Heart left ventricle (tissue), 13 donors: ENCODE results near the gene ITGB6.

ENCODE experiments used
- POLR2A ChIP-seq, 2 donors: fragments of 450-650 bp; IDR thresholded peaks; one replicate each; pipeline ENCODE4 v1.6.1; 2017; ENCODE audit warnings: antibody characterized with exemption in 2 of 2, mild to moderate bottlenecking in 2 of 2, moderate library complexity in 2 of 2
- TF ChIP-seq, protein P1 (sequence below), 12 donors: fragments of 200-600 bp; sonication (generic) in 4 of 12; IDR thresholded peaks; one replicate each; pipeline versions ENCODE4 v1.5.0 to v1.8.0; 2018 to 2022; ENCODE audit warnings: antibody characterized with exemption in 12 of 12, mild to moderate bottlenecking in 5 of 12
- donor health status: ischemic (EF 13 %, LVEDD 7.1; RV severe dilation, severe dysfunction).
- donor health status: DM: no; HTN: yes; CAD: no.
- donor health status: DM: no; HTN: no; CAD: no.
- donor health status: ischemic (EF 25% LVEDD 6.9; RV normal size, moderate dysfunction).
- donor health status: ischemic (EF 25% LVEDD 5.7; RV mildly dilated, moderate dysfunction).
- donor health status: ischemic (EF 35%, LVEDD 5.7; RV mildly dilated, moderate dysfunction).
- donor health status: nonischemic (EF 11% LVEDD 7.7; RV severe dilation, severe dysfunction).
- donor health status: DM: yes; HTN: yes; CAD: no.
- donor health status: PGD.
- donor health status: ischemic (EF 29% LVEDD 5.4; RV normal size, mild dysfunction).
- donor health status: nonischemic (EF 23%, LVEDD 6.1; RV moderate dilation, normal function).

DNA sequence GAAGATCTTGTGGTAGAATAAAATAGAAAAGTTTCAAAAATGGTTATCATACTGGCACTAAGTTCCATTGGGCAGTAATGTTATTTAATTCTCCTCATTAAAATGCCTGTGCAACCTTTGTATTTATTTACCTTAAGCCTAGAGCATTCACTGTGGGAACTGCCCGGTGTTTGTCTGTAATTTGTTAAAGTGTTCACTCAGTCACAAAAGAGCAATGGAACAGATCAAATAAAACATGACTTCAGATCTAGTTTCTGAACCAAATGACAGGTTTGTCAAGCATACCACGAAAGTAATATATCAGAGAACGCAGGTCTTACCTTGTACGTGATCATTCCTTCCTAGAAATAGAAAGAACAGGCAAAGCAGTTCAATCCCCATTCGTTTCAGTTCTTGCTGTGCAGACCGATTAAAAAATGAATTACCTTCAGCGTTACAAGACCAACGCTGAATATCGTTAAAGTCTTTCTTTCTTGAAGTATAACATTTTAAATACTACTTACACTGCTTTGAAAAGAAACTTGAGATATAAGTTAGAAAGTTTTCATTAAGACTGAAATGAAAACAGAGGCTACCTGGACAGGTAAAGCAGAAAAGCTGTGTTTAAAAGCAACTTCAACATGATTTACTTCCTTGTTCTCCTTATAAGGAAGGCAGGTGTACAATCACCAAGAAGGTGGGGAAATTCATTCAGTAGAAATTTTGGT lies at the start of gene ITGB6:
- no peak for TF ChIP-seq POLR2A (IDR thresholded peaks at IDR 0.05)
- TF ChIP-seq, protein P1, sequence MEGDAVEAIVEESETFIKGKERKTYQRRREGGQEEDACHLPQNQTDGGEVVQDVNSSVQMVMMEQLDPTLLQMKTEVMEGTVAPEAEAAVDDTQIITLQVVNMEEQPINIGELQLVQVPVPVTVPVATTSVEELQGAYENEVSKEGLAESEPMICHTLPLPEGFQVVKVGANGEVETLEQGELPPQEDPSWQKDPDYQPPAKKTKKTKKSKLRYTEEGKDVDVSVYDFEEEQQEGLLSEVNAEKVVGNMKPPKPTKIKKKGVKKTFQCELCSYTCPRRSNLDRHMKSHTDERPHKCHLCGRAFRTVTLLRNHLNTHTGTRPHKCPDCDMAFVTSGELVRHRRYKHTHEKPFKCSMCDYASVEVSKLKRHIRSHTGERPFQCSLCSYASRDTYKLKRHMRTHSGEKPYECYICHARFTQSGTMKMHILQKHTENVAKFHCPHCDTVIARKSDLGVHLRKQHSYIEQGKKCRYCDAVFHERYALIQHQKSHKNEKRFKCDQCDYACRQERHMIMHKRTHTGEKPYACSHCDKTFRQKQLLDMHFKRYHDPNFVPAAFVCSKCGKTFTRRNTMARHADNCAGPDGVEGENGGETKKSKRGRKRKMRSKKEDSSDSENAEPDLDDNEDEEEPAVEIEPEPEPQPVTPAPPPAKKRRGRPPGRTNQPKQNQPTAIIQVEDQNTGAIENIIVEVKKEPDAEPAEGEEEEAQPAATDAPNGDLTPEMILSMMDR (IDR thresholded peaks at IDR 0.05) = no peak
